ENCODE results near the gene IL5RA.

GRCh38 chr3:3145831-3146230 is 35.7 kb upstream of the IL5RA start:
- TF ChIP-seq CTCF (IDR thresholded peaks at IDR 0.05; ENCODE audit: low read depth, low read length) (no peak), EZH2phosphoT487 (IDR thresholded peaks at IDR 0.05; ENCODE audit: low read depth) (no peak)

Measured in OCI-LY3 (cell line).